Iris pigment epithelial cell (primary cell): ENCODE measurements around the gene PHKA2.
"Not testable (repeated sequence)": the region's sequence is repeated elsewhere in the genome, so short reads cannot be mapped to it uniquely, and the experiment has no call there.

ENCODE experiments used
- DNase-seq: peaks from one replicate; pipeline ENCODE4 v3.0.0-alpha.2; 2011; ENCODE audit warnings: low read depth

The PHKA2 gene

DNA sequence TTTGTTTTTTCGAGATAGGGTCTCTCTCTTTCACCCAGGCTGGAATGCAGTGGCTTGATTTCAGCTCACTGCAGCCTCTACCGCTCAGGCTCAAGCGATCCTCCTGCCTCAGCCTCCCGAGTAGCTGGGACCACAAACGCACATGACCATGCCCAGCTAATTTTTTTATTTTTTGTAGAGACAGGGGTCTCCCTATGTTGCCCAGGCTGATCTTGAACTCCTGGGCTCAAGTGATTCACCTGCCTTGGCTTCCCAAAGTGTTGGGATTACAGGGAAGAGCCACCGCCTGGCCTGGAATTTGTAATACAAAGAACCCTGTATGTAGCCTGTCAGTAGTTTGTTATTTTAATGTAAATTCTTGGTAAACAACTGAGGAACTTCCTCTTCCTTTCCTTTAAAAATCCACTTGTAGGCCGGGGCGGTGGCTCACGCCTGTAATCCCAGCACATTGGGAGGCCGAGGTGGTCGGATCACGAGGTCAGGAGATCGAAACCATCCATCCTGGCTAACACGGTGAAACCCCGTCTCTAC, 119.5 kb downstream of the PHKA2 start:
- DNase-seq, result no peak

DNA sequence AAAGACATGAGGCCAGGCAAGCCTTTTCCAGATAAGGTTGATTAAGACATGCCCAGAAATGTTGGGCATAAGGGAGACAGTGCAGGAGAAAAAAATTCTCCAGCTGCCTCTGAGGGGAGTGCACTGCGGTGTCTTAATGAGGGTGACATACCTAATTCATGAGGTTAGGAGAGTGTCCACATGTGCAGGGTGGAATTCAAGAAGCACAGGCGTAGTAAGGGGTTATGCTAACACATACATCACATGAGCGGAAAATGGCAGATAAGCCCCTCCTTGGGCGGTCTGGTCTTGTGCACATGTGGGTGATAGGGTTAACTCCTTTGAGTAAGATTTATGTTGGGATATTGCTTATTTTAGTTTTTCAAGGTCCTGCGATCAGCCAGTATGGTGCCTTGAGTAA, 122.4 kb downstream of the PHKA2 start:
- DNase-seq, result no peak

DNA sequence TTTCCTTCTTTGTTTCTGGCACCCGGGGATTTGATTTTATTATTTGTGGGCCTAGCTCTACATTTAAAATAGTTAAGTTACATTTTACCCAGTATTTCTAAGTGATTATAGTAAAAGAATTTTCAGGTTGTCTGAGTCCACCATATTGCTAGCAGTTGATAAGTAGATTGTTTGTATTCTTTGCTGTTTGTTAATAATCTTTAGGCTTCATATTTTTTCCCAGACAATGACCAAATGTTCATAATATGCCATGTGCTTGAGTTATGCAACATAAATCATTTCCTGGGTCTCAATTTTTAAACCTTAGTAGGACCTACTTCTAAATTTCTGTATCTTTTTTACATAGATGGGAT, 127.3 kb downstream of the PHKA2 start:
- DNase-seq, result no peak

DNA sequence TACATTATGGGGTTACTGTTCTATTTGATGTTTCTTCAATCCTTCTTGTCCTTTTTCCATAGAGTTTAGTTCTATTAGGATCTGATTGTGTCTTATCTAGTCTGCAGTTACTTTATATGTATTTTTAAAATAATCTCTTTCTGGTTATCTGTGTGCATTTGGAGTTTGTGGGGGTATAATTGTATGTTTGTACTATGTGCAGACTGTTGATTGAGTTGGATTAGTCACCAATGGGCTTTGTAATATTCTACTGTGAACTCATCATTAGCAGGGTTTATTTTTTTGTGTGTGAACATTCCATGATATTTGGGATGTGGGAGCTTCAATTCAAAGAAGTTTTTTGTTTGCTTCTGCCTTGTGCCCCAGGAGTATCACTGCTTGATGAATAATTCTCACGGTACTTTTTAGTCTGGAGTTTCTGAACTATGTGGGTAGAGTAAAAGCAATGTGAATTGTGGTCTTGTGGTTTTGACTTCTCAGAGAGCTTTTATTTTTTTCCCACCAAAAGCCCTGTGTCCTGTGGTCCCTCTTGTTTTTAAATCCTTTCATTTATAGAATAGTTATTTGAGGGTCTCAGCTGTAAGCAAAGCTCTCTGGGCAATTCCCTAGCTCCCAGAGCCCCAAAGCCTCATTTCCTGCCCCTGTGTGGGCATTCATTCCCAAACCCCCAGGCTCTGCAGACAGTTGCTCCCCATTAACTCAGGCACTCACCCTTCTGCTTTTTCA, 127.8 kb downstream of the PHKA2 start:
- peak; percentile 40 for DNase-seq

DNA sequence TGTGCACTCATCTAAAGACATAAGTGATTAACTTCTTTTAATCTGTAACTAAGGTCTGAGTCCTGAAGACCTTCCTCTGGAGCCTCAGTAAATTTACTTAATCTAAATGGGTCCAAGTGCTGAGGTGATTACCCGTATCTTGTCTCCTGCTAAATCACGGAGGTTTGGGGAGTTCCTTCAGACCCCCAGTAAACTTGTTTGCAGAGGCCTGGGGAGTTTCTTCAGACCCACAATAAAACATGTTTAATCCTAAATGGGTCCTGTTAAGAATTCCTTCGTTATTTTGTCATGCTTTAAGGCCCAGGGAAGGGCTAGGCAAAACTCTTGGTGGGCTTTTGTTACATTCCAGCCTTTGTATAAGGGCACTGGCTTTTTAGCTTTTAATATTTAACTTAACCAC, 136.0 kb downstream of the PHKA2 start:
- DNase-seq, result not testable (repeated sequence)
